ENCODE results near the gene LAPTM5. TPM values are rescaled to one million over a fixed set of nuclear protein-coding genes. Genes with fewer than 3 reads are reported as not detected.

The LAPTM5 gene
- total and polyA plus RNA-seq, 4 donors, result 18.0 to 46.2 (median 28.1) TPM

GRCh38 chr1:30804352-30804751 lies 46.8 kb upstream of the LAPTM5 start:
- TF ChIP-seq ZBTB33 (IDR thresholded peaks at IDR 0.05) (no peak), ATF3 (IDR thresholded peaks at IDR 0.05) (no peak), HNF4G (IDR thresholded peaks at IDR 0.05) (no peak)
- Histone ChIP-seq H3K36me3 (ENCODE audit: control insufficient read depth in 4 of 4, insufficient read depth in 3 of 4, low read depth in 1 of 4, low read length in 3 of 4) (no peaks in the 10 kb centered on the region), H3K9ac (ENCODE audit: low read depth in 1 of 2, low read length in 2 of 2) (no peak overlapping the region), H3K4me3 (ENCODE audit: low read depth in 1 of 3, low read length in 3 of 3) (no peak overlapping the region), H3K4me1 (ENCODE audit: control insufficient read depth in 4 of 4, insufficient read depth in 4 of 4, low read length in 3 of 4) (peaks cover 0 to 4% (median 0%) of the 10 kb centered on the region in 4 donors), H3K27ac (ENCODE audit: low read depth in 1 of 2, low read length in 2 of 2) (no peak overlapping the region), H3K27me3 (ENCODE audit: control insufficient read depth in 4 of 4, insufficient read depth in 4 of 4, low read length in 3 of 4) (peaks cover 0 to 8% (median 0%) of the 10 kb centered on the region in 4 donors), H3K9me3 (ENCODE audit: control insufficient read depth in 4 of 4, low read length in 3 of 4) (no peaks in the 10 kb centered on the region)
- no peak for DNase-seq (ENCODE audit: low spot score)
- WGBS, result 91% methylated on average over 7 of the region's 7 CpGs

- DNase-seq (ENCODE audit: low spot score), result no peak
- WGBS, result 90% methylated on average over 6 of the region's 6 CpGs
- Histone ChIP-seq H3K9me3 (ENCODE audit: control insufficient read depth in 4 of 4, low read length in 3 of 4) (no peaks in the 10 kb centered on the region), H3K4me3 (ENCODE audit: low read depth in 1 of 3, low read length in 3 of 3) (no peak overlapping the region), H3K4me1 (ENCODE audit: control insufficient read depth in 4 of 4, insufficient read depth in 4 of 4, low read length in 3 of 4) (peaks cover 0 to 4% (median under 1%) of the 10 kb centered on the region in 4 donors), H3K27me3 (ENCODE audit: control insufficient read depth in 4 of 4, insufficient read depth in 4 of 4, low read length in 3 of 4) (peaks cover 0 to 8% (median 0%) of the 10 kb centered on the region in 4 donors), H3K9ac (ENCODE audit: low read depth in 1 of 2, low read length in 2 of 2) (no peak overlapping the region), H3K27ac (ENCODE audit: low read depth in 1 of 2, low read length in 2 of 2) (no peak overlapping the region), H3K36me3 (ENCODE audit: control insufficient read depth in 4 of 4, insufficient read depth in 3 of 4, low read depth in 1 of 4, low read length in 3 of 4) (no peaks in the 10 kb centered on the region)
- TF ChIP-seq RAD21 (IDR thresholded peaks at IDR 0.05), result no peak
- no peak for TF ChIP-seq RXRA (IDR thresholded peaks at IDR 0.05)
- TF ChIP-seq JUND (IDR thresholded peaks at IDR 0.05), result no peak
- no peak for TF ChIP-seq ATF3 (IDR thresholded peaks at IDR 0.05)
- no peak for TF ChIP-seq HNF4A (conservative IDR thresholded peaks at IDR 0.05)
- TF ChIP-seq SP1 (IDR thresholded peaks at IDR 0.05), result no peak
- no peak for TF ChIP-seq HNF4G (IDR thresholded peaks at IDR 0.05)
- no peak for TF ChIP-seq GABPA (IDR thresholded peaks at IDR 0.05 in 1 of 2, conservative IDR thresholded peaks at IDR 0.05 in 1 of 2)
- no peak for TF ChIP-seq ZBTB33 (IDR thresholded peaks at IDR 0.05)
- no peak for TF ChIP-seq MAX (IDR thresholded peaks at IDR 0.05)
- no peak for TF ChIP-seq TAF1 (conservative IDR thresholded peaks at IDR 0.05)
- TF ChIP-seq EGR1 (IDR thresholded peaks at IDR 0.05; ENCODE audit: low read depth in 2 of 2), result no peak
- no peak for TF ChIP-seq YY1 (IDR thresholded peaks at IDR 0.05)
- TF ChIP-seq REST (IDR thresholded peaks at IDR 0.05), result no peak
- no peak for TF ChIP-seq FOXA2 (IDR thresholded peaks at IDR 0.05)
- TF ChIP-seq FOXA1 (IDR thresholded peaks at IDR 0.05), result no peak
- TF ChIP-seq NR2F2 (IDR thresholded peaks at IDR 0.05), result no peak
- TF ChIP-seq CTCF (IDR thresholded peaks at IDR 0.05; ENCODE audit: low read depth, low read length, missing input control), result no peak
These were observed 46.0 kb upstream of the LAPTM5 start for GRCh38 chr1:30803562-30803961.
